GM23338 (cell line): ENCODE measurements around the gene COX10. TPM values are rescaled to one million over a fixed set of nuclear protein-coding genes. Genes with fewer than 3 reads are reported as not detected.

Experiments
- ATAC-seq: fragments of 200-7000 bp; cut with Tn5 transposase; 3 replicates; pipeline ENCODE4 v1.9.1; 2020
- DNase-seq: peaks from one replicate; pipeline ENCODE4 v3.0.0-alpha.2; 2015; ENCODE audit warnings: low spot score
- H2AFZ ChIP-seq: fragments of 200-600 bp; sonication (generic); 2 replicates; pipeline ENCODE4 v1.8.0; 2016; ENCODE audit warnings: antibody characterized with exemption, mild to moderate bottlenecking, moderate library complexity
- H3F3A ChIP-seq: fragments of 200-600 bp; sonication (generic); replicated peaks from 2 replicates; pipeline ENCODE4 v1.8.0; 2017; ENCODE audit warnings: antibody characterized with exemption, mixed run types, low read depth
- H3K27ac ChIP-seq: fragments of 200-600 bp; sonication (generic); 2 replicates; pipeline ENCODE4 v1.6.1; 2016; ENCODE audit warnings: low read depth
- H3K27me3 ChIP-seq: fragments of 200-600 bp; sonication (generic); 2 replicates; pipeline ENCODE4 v1.8.0; 2016; ENCODE audit warnings: mild to moderate bottlenecking, mixed run types, moderate library complexity; ENCODE audit not compliant: insufficient read depth
- H3K36me3 ChIP-seq: fragments of 200-600 bp; sonication (generic); 2 replicates; pipeline ENCODE4 v1.8.0; 2016; ENCODE audit warnings: mild to moderate bottlenecking; ENCODE audit not compliant: insufficient read depth
- H3K4me1 ChIP-seq: fragments of 200-600 bp; sonication (generic); 2 replicates; pipeline ENCODE4 v1.8.0; 2016; ENCODE audit warnings: mild to moderate bottlenecking, moderate library complexity; ENCODE audit not compliant: insufficient read depth
- H3K4me2 ChIP-seq: fragments of 200-600 bp; sonication (generic); 2 replicates; pipeline ENCODE4 v1.7.1; 2017; ENCODE audit warnings: mixed run types
- H3K4me3 ChIP-seq: fragments of 200-600 bp; sonication (generic); 2 replicates; pipeline ENCODE4 v1.6.1; 2016; ENCODE audit warnings: mixed run types
- H3K79me2 ChIP-seq: fragments of 200-600 bp; sonication (generic); replicated peaks from 2 replicates; pipeline ENCODE4 v1.8.0; 2017; ENCODE audit warnings: mild to moderate bottlenecking; ENCODE audit not compliant: insufficient read depth
- H3K9me2 ChIP-seq: fragments of 200-600 bp; sonication (generic); 2 replicates; pipeline ENCODE4 v1.8.0; 2017; ENCODE audit not compliant: insufficient read depth
- H4K20me1 ChIP-seq: fragments of 200-600 bp; sonication (generic); replicated peaks from 2 replicates; pipeline ENCODE4 v1.8.0; 2017; ENCODE audit warnings: mild to moderate bottlenecking; ENCODE audit not compliant: insufficient read depth
- H3K27ac Mint-ChIP-seq: 2 replicates; pipeline ENCODE4 v1.8.0; 2020; ENCODE audit warnings: inconsistent platforms, mild to moderate bottlenecking, moderate library complexity, mixed read lengths
- H3K27me3 Mint-ChIP-seq: 3 replicates; pipeline ENCODE4 v1.8.0; 2022; ENCODE audit warnings: low read depth, mild to moderate bottlenecking, moderate library complexity, mixed read lengths, inconsistent platforms; ENCODE audit not compliant: insufficient read depth, poor library complexity
- H3K36me3 Mint-ChIP-seq: 3 replicates; pipeline ENCODE4 v1.8.0; 2021; ENCODE audit warnings: low read depth, mild to moderate bottlenecking, inconsistent platforms, moderate library complexity, mixed read lengths
- H3K4me1 Mint-ChIP-seq: 3 replicates; pipeline ENCODE4 v1.8.0; 2020; ENCODE audit warnings: mild to moderate bottlenecking, inconsistent platforms, mixed read lengths
- H3K4me3 Mint-ChIP-seq: 3 replicates; pipeline ENCODE4 v1.8.0; 2021; ENCODE audit warnings: moderate library complexity, mild to moderate bottlenecking, inconsistent platforms, mixed read lengths
- H3K9me3 Mint-ChIP-seq: 3 replicates; pipeline ENCODE4 v1.8.0; 2020; ENCODE audit warnings: moderate library complexity, mild to moderate bottlenecking, inconsistent platforms, mixed read lengths
- CREB1 ChIP-seq: fragments of 250-450 bp; sonication (Bioruptor Pico); IDR thresholded peaks from 2 replicates; pipeline ENCODE4 v1.5.0; 2020; ENCODE audit warnings: low read depth, mild to moderate bottlenecking, moderate library complexity
- EZH2 ChIP-seq: fragments of 200-600 bp; sonication (generic); IDR thresholded peaks from one replicate; pipeline ENCODE4 v1.8.0; 2017; ENCODE audit warnings: antibody characterized with exemption, mild to moderate bottlenecking, low read depth; ENCODE audit not compliant: unreplicated experiment
- EZH2phosphoT487 ChIP-seq: fragments of 200-600 bp; sonication (generic); IDR thresholded peaks from one replicate; pipeline ENCODE4 v1.8.1; 2018; ENCODE audit warnings: antibody characterized with exemption; ENCODE audit not compliant: unreplicated experiment
- JUNB ChIP-seq: IDR thresholded peaks from one replicate; pipeline ENCODE4 v1.6.1; 2016; ENCODE audit warnings: antibody characterized with exemption; ENCODE audit not compliant: unreplicated experiment
- NANOG ChIP-seq: IDR thresholded peaks from 2 replicates; pipeline ENCODE4 v1.6.1; 2016; ENCODE audit warnings: antibody characterized with exemption, borderline replicate concordance
- POLR2AphosphoS5 ChIP-seq: IDR thresholded peaks from 2 replicates; pipeline ENCODE4 v1.6.1; 2016; ENCODE audit warnings: antibody characterized with exemption, low read depth
- STAT1 ChIP-seq: IDR thresholded peaks from one replicate; pipeline ENCODE4 v1.6.1; 2016; ENCODE audit warnings: antibody characterized with exemption; ENCODE audit not compliant: unreplicated experiment
- ZNF114 ChIP-seq: fragments of 250-450 bp; sonication (Bioruptor Pico); IDR thresholded peaks from 2 replicates; pipeline ENCODE4 v1.5.0; 2020; ENCODE audit warnings: mild to moderate bottlenecking, moderate library complexity
- ZNF331 ChIP-seq: fragments of 250-450 bp; sonication (Bioruptor Pico); IDR thresholded peaks from 2 replicates; pipeline ENCODE4 v1.5.0; 2020; ENCODE audit warnings: low read depth, mild to moderate bottlenecking, moderate library complexity
- polyA plus RNA-seq: library from polyadenylated mRNA; unstranded; fragments of >200 nt; fragmentation: Nextera tagmentation; extraction: Ambion mirVana; gene quantifications from 2 replicates; pipeline ENCODE4 v1.2.1, GENCODE V29; 2016
- total RNA-seq: library from RNA; depleted of rRNA; stranded (reverse); fragments of >200 nt; shearing (Covaris generic); gene quantifications from 2 replicates; pipeline ENCODE4 v1.2.3, GENCODE V29; 2014
- TF ChIP-seq, protein P1 (sequence below): IDR thresholded peaks from one replicate; pipeline ENCODE4 v1.6.1; 2018; ENCODE audit warnings: antibody characterized with exemption; ENCODE audit not compliant: unreplicated experiment
- TF ChIP-seq, protein P2 (sequence below), 2 experiments: fragments of 200-600 bp in 1 of 2; sonication (generic) in 1 of 2; conservative IDR thresholded peaks; 2 replicates each; pipeline versions ENCODE4 v1.5.1 to v1.6.1; 2016 to 2017; ENCODE audit warnings: antibody characterized with exemption in 2 of 2, low read depth in 2 of 2, mild to moderate bottlenecking in 2 of 2, moderate library complexity in 1 of 2
- TF ChIP-seq, protein P3 (sequence below): IDR thresholded peaks from 2 replicates; pipeline ENCODE4 v1.6.1; 2016; ENCODE audit warnings: antibody characterized with exemption
- TF ChIP-seq, protein P4 (sequence below): fragments of 250-450 bp; sonication (Bioruptor Pico); IDR thresholded peaks from 2 replicates; pipeline ENCODE4 v1.5.0; 2020; ENCODE audit warnings: mild to moderate bottlenecking, moderate library complexity

Gene COX10
- total and polyA plus RNA-seq, 2 experiments from 2014 or later = 25.7 to 46.6 TPM

DNA sequence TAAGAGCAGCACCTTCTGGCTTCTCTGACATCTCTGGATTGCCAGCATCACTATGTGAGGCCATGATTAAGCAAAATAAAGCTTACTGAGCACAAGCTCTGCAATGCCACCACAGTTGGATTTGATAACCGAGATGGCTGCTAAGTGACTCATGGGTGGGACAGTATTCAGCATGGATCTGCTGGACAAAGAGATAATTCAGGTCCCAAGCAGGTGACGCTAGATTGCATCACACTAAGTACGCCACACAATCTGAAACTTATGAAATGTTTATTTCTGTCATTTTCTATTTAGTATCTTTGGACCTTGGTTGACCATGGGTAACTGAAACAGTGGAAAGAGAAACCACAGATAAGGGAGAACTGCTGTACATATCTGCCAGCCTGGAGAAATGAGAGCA is 139.9 kb downstream of the COX10 start:
- Histone ChIP-seq H3F3A (no peaks in the 10 kb centered on the region), H3K4me3 (no peak overlapping the region), H3K4me1 (no peaks in the 10 kb centered on the region), H3K27ac (no peak overlapping the region), H3K9me2 (no peaks in the 10 kb centered on the region), H3K79me2 (no peaks in the 10 kb centered on the region), H4K20me1 (no peaks in the 10 kb centered on the region), H3K27me3 (no peaks in the 10 kb centered on the region), H3K4me2 (no peak overlapping the region), H2AFZ (no peak overlapping the region), H3K36me3 (no peaks in the 10 kb centered on the region; the same call in 1 of the 2 replicates)
- peaks cover 31% of the 10 kb centered on the region for H3K9me3 Mint-ChIP-seq
- peaks cover 5% of the 10 kb centered on the region for H3K27me3 Mint-ChIP-seq
- TF ChIP-seq, protein P1, sequence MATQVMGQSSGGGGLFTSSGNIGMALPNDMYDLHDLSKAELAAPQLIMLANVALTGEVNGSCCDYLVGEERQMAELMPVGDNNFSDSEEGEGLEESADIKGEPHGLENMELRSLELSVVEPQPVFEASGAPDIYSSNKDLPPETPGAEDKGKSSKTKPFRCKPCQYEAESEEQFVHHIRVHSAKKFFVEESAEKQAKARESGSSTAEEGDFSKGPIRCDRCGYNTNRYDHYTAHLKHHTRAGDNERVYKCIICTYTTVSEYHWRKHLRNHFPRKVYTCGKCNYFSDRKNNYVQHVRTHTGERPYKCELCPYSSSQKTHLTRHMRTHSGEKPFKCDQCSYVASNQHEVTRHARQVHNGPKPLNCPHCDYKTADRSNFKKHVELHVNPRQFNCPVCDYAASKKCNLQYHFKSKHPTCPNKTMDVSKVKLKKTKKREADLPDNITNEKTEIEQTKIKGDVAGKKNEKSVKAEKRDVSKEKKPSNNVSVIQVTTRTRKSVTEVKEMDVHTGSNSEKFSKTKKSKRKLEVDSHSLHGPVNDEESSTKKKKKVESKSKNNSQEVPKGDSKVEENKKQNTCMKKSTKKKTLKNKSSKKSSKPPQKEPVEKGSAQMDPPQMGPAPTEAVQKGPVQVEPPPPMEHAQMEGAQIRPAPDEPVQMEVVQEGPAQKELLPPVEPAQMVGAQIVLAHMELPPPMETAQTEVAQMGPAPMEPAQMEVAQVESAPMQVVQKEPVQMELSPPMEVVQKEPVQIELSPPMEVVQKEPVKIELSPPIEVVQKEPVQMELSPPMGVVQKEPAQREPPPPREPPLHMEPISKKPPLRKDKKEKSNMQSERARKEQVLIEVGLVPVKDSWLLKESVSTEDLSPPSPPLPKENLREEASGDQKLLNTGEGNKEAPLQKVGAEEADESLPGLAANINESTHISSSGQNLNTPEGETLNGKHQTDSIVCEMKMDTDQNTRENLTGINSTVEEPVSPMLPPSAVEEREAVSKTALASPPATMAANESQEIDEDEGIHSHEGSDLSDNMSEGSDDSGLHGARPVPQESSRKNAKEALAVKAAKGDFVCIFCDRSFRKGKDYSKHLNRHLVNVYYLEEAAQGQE = no peak
- TF ChIP-seq, protein P2, sequence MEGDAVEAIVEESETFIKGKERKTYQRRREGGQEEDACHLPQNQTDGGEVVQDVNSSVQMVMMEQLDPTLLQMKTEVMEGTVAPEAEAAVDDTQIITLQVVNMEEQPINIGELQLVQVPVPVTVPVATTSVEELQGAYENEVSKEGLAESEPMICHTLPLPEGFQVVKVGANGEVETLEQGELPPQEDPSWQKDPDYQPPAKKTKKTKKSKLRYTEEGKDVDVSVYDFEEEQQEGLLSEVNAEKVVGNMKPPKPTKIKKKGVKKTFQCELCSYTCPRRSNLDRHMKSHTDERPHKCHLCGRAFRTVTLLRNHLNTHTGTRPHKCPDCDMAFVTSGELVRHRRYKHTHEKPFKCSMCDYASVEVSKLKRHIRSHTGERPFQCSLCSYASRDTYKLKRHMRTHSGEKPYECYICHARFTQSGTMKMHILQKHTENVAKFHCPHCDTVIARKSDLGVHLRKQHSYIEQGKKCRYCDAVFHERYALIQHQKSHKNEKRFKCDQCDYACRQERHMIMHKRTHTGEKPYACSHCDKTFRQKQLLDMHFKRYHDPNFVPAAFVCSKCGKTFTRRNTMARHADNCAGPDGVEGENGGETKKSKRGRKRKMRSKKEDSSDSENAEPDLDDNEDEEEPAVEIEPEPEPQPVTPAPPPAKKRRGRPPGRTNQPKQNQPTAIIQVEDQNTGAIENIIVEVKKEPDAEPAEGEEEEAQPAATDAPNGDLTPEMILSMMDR (conservative IDR thresholded peaks at IDR 0.05; ENCODE audit: low read depth in 2 of 2) = no peak
- TF ChIP-seq, protein P3, sequence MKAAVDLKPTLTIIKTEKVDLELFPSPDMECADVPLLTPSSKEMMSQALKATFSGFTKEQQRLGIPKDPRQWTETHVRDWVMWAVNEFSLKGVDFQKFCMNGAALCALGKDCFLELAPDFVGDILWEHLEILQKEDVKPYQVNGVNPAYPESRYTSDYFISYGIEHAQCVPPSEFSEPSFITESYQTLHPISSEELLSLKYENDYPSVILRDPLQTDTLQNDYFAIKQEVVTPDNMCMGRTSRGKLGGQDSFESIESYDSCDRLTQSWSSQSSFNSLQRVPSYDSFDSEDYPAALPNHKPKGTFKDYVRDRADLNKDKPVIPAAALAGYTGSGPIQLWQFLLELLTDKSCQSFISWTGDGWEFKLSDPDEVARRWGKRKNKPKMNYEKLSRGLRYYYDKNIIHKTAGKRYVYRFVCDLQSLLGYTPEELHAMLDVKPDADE = no peak
- TF ChIP-seq, protein P4, sequence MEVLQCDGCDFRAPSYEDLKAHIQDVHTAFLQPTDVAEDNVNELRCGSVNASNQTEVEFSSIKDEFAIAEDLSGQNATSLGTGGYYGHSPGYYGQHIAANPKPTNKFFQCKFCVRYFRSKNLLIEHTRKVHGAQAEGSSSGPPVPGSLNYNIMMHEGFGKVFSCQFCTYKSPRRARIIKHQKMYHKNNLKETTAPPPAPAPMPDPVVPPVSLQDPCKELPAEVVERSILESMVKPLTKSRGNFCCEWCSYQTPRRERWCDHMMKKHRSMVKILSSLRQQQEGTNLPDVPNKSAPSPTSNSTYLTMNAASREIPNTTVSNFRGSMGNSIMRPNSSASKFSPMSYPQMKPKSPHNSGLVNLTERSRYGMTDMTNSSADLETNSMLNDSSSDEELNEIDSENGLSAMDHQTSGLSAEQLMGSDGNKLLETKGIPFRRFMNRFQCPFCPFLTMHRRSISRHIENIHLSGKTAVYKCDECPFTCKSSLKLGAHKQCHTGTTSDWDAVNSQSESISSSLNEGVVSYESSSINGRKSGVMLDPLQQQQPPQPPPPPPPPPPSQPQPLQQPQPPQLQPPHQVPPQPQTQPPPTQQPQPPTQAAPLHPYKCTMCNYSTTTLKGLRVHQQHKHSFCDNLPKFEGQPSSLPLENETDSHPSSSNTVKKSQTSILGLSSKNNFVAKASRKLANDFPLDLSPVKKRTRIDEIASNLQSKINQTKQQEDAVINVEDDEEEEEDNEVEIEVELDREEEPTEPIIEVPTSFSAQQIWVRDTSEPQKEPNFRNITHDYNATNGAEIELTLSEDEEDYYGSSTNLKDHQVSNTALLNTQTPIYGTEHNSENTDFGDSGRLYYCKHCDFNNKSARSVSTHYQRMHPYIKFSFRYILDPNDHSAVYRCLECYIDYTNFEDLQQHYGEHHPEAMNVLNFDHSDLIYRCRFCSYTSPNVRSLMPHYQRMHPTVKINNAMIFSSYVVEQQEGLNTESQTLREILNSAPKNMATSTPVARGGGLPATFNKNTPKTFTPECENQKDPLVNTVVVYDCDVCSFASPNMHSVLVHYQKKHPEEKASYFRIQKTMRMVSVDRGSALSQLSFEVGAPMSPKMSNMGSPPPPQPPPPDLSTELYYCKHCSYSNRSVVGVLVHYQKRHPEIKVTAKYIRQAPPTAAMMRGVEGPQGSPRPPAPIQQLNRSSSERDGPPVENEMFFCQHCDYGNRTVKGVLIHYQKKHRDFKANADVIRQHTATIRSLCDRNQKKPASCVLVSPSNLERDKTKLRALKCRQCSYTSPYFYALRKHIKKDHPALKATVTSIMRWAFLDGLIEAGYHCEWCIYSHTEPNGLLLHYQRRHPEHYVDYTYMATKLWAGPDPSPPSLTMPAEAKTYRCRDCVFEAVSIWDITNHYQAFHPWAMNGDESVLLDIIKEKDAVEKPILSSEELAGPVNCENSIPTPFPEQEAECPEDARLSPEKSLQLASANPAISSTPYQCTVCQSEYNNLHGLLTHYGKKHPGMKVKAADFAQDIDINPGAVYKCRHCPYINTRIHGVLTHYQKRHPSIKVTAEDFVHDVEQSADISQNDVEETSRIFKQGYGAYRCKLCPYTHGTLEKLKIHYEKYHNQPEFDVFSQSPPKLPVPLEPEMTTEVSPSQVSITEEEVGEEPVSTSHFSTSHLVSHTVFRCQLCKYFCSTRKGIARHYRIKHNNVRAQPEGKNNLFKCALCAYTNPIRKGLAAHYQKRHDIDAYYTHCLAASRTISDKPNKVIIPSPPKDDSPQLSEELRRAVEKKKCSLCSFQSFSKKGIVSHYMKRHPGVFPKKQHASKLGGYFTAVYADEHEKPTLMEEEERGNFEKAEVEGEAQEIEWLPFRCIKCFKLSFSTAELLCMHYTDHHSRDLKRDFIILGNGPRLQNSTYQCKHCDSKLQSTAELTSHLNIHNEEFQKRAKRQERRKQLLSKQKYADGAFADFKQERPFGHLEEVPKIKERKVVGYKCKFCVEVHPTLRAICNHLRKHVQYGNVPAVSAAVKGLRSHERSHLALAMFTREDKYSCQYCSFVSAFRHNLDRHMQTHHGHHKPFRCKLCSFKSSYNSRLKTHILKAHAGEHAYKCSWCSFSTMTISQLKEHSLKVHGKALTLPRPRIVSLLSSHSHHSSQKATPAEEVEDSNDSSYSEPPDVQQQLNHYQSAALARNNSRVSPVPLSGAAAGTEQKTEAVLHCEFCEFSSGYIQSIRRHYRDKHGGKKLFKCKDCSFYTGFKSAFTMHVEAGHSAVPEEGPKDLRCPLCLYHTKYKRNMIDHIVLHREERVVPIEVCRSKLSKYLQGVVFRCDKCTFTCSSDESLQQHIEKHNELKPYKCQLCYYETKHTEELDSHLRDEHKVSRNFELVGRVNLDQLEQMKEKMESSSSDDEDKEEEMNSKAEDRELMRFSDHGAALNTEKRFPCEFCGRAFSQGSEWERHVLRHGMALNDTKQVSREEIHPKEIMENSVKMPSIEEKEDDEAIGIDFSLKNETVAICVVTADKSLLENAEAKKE = no peak
- TF ChIP-seq EZH2phosphoT487 = no peak
- no peak for TF ChIP-seq ZNF331 (CRISPR knock-in tag)
- no peak for TF ChIP-seq EZH2
- TF ChIP-seq JUNB = no peak
- no peak for TF ChIP-seq STAT1
- TF ChIP-seq CREB1 = no peak
- TF ChIP-seq ZNF114 = no peak
- TF ChIP-seq NANOG = no peak
- no peak for TF ChIP-seq POLR2AphosphoS5
- H3K4me3 Mint-ChIP-seq = no peak overlapping the region
- H3K27ac Mint-ChIP-seq = no peak overlapping the region
- peaks cover 50% of the 10 kb centered on the region for H3K36me3 Mint-ChIP-seq
- H3K4me1 Mint-ChIP-seq = no peaks in the 10 kb centered on the region; the same call in 2 of the 3 replicates
- ATAC-seq = no peak
- DNase-seq = no peak
